Fibroblast of lung (primary cell): ENCODE results near the gene SAP25.
"Not testable (repeated sequence)": the region's sequence is repeated elsewhere in the genome, so short reads cannot be mapped to it uniquely, and the experiment has no call there.

Experiments used
- CTCF ChIP-seq, 2 donors: IDR thresholded peaks in 1 of 2; conservative IDR thresholded peaks in 1 of 2; 1 replicate in 1 of 2; 2 replicates in 1 of 2; pipeline ENCODE4 v1.5.1; 2011 to 2012; ENCODE audit warnings: low read length in 2 of 2, control low read depth in 1 of 2, inconsistent platforms in 1 of 2, low read depth in 1 of 2, mild to moderate bottlenecking in 1 of 2
- EZH2 ChIP-seq: IDR thresholded peaks from 2 replicates; pipeline ENCODE4 v1.5.1; 2012; ENCODE audit warnings: low read length, control low read depth, mild to moderate bottlenecking; ENCODE audit errors: missing control alignments

DNA sequence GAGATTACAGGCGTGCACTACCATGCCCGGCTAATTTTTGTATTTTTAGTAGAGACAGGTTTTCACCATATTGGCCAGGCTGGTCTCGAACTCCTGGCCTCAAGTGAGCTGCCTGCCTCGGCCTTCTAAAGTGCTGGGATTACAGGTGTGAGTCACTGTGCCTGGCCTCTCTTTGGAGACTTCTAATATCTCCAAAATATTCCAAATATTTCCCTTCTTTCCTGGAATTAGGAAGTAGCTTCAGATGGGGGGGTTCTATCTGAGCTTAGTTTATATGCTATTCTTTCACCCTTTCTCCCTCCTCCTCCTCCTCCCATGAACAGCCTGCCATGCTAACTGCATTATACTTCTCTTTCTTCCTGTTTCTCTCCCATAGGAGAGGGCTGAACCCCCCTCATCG is 25.3 kb downstream of the SAP25 start:
- TF ChIP-seq CTCF (conservative IDR thresholded peaks at IDR 0.05 in 1 of 2, IDR thresholded peaks at IDR 0.05 in 1 of 2; ENCODE audit: low read depth in 1 of 2, low read length in 2 of 2); EZH2: not testable (repeated sequence)
